SK-N-SH (cell line): ENCODE measurements around the gene PPP1R9A. TPM values are rescaled to one million over a fixed set of nuclear protein-coding genes. Genes with fewer than 3 reads are reported as not detected.

Experiments used
- CTCF ChIA-PET: fragments of 300-600, 350-600 bp; formaldehyde crosslinking; extraction: SDS; loops from one replicate; lab custom pipeline; 2021; lab: Yijun Ruan, JAX
- POLR2A ChIA-PET: fragments of 350-600 bp; sonication (Branson Sonifier 250); formaldehyde crosslinking; extraction: SDS; loops from one replicate; lab custom pipeline; 2020; ENCODE audit warnings: antibody characterized with exemption, inconsistent platforms; lab: Yijun Ruan, JAX
- DNase-seq: peaks from one replicate; pipeline ENCODE4 v3.0.0; 2012
- H2AFZ ChIP-seq: fragments of 200-600 bp; sonication (generic); 2 replicates; pipeline ENCODE4 v1.8.1; 2016; ENCODE audit warnings: antibody characterized with exemption, mild to moderate bottlenecking, low read depth
- H3F3A ChIP-seq: fragments of 200-600 bp; sonication (generic); replicated peaks from 2 replicates; pipeline ENCODE3; 2016; ENCODE audit warnings: antibody characterized with exemption, mild to moderate bottlenecking; ENCODE audit not compliant: insufficient read depth
- H3K27ac ChIP-seq, 2 experiments: fragments of 200-500 bp in 1 of 2; fragments of 200-600 bp in 1 of 2; sonication (Bioruptor generic) in 1 of 2; sonication (generic), shearing (Covaris generic) in 1 of 2; 2 replicates each; pipeline versions ENCODE4 v1.5.1 to v1.6.1; 2014 to 2016; ENCODE audit warnings: low read depth in 2 of 2, inconsistent platforms in 1 of 2, low read length in 1 of 2, mild to moderate bottlenecking in 1 of 2, mixed read lengths in 1 of 2
- H3K27me3 ChIP-seq: fragments of 200-600 bp; sonication (generic), shearing (Covaris generic); 2 replicates; pipeline ENCODE4 v1.6.1; 2016; ENCODE audit warnings: mixed run types; ENCODE audit not compliant: insufficient read depth
- H3K36me3 ChIP-seq, 2 experiments: fragments of 200-500 bp in 1 of 2; fragments of 200-600 bp in 1 of 2; sonication (Bioruptor generic) in 1 of 2; sonication (generic) in 1 of 2; replicated peaks in 1 of 2; 2 replicates each; pipeline versions ENCODE3 to v1.5.1; 2014 to 2016; ENCODE audit warnings: low read length in 1 of 2, mild to moderate bottlenecking in 1 of 2; ENCODE audit not compliant: insufficient read depth in 2 of 2, control insufficient read depth in 1 of 2
- H3K4me1 ChIP-seq, 2 experiments: fragments of 200-500 bp in 1 of 2; fragments of 200-600 bp in 1 of 2; sonication (Bioruptor generic) in 1 of 2; sonication (generic), shearing (Covaris generic) in 1 of 2; 2 replicates each; pipeline versions ENCODE4 v1.5.1 to v1.6.1; 2014 to 2016; ENCODE audit warnings: low read depth in 1 of 2, low read length in 1 of 2, mixed run types in 1 of 2; ENCODE audit not compliant: insufficient read depth in 2 of 2, control insufficient read depth in 1 of 2
- H3K4me2 ChIP-seq: fragments of 200-600 bp; sonication (generic), shearing (Covaris generic); 2 replicates; pipeline ENCODE4 v1.6.1; 2017; ENCODE audit warnings: mixed run types
- H3K4me3 ChIP-seq, 2 experiments: fragments of 200-500 bp in 1 of 2; fragments of 200-600 bp in 1 of 2; sonication (Bioruptor generic) in 1 of 2; sonication (generic), shearing (Covaris generic) in 1 of 2; 2 replicates each; pipeline versions ENCODE4 v1.5.1 to v1.8.1; 2014 to 2016; ENCODE audit warnings: low read depth in 2 of 2, inconsistent platforms in 1 of 2, low read length in 1 of 2, mild to moderate bottlenecking in 1 of 2, mixed read lengths in 1 of 2, moderate library complexity in 1 of 2
- H3K79me2 ChIP-seq: fragments of 200-600 bp; sonication (generic); 2 replicates; pipeline ENCODE4 v1.8.1; 2017; ENCODE audit warnings: mild to moderate bottlenecking; ENCODE audit not compliant: insufficient read depth
- H3K9ac ChIP-seq: fragments of 200-600 bp; sonication (generic); 2 replicates; pipeline ENCODE4 v1.6.1; 2017; ENCODE audit warnings: mixed run types
- H3K9me2 ChIP-seq: fragments of 200-600 bp; sonication (generic); 2 replicates; pipeline ENCODE4 v1.6.1; 2017; ENCODE audit warnings: mixed run types
- H3K9me3 ChIP-seq: fragments of 200-600 bp; sonication (generic); 2 replicates; pipeline ENCODE4 v1.6.1; 2017; ENCODE audit warnings: mixed run types, mild to moderate bottlenecking, moderate library complexity
- H4K20me1 ChIP-seq: fragments of 200-600 bp; sonication (generic); 2 replicates; pipeline ENCODE4 v1.6.1; 2017; ENCODE audit warnings: mild to moderate bottlenecking, mixed run types; ENCODE audit not compliant: insufficient read depth
- EP300 ChIP-seq, 2 experiments: IDR thresholded peaks; 2 replicates each; pipeline versions ENCODE4 v1.4.0 to v1.6.1; 2012; ENCODE audit warnings: borderline replicate concordance in 1 of 2, low read depth in 1 of 2, low read length in 1 of 2
- FOSL2 ChIP-seq: IDR thresholded peaks from 2 replicates; pipeline ENCODE4 v1.4.0; 2012; ENCODE audit warnings: low read depth, mild to moderate bottlenecking, moderate library complexity, borderline replicate concordance
- FOXM1 ChIP-seq: IDR thresholded peaks from 2 replicates; pipeline ENCODE4 v1.4.0; 2012; ENCODE audit warnings: low read depth, mild to moderate bottlenecking
- JUND ChIP-seq: IDR thresholded peaks from 2 replicates; pipeline ENCODE4 v1.4.0; 2012
- NRF1 ChIP-seq: IDR thresholded peaks from 2 replicates; pipeline ENCODE4 v1.6.1; 2012; ENCODE audit warnings: low read depth, mild to moderate bottlenecking, low read length
- SIN3A ChIP-seq: IDR thresholded peaks from 2 replicates; pipeline ENCODE4 v1.6.1; 2012; ENCODE audit warnings: low read depth, mild to moderate bottlenecking, low read length, moderate library complexity, borderline replicate concordance
- SMC3 ChIP-seq: IDR thresholded peaks from 2 replicates; pipeline ENCODE4 v1.6.1; 2012; ENCODE audit warnings: low read depth, low read length, improper control_type of control experiment
- TAF1 ChIP-seq: IDR thresholded peaks from 2 replicates; pipeline ENCODE4 v1.6.1; 2012; ENCODE audit warnings: low read depth, mild to moderate bottlenecking, low read length, moderate library complexity, borderline replicate concordance
- WGBS: methylation state at CpG from one replicate; pipeline ENCODE4 v1.1.6; 2017; ENCODE audit warnings: low lambda C conversion rate; 5-methylcytosine and 5-hydroxymethylcytosine counted together
- polyA plus RNA-seq, 3 experiments: library from polyadenylated mRNA; depleted of rRNA; stranded (reverse); fragments of >200 nt; gene quantifications; 2 replicates each; pipeline ENCODE4 v1.2.3, GENCODE V29; 2012
- TF ChIP-seq, protein P1 (sequence below): fragments of 150-350 bp; IDR thresholded peaks from 2 replicates; pipeline ENCODE4 v1.6.1; 2017; ENCODE audit warnings: antibody characterized with exemption, low read length, low read depth, borderline replicate concordance
- TF ChIP-seq, protein P2 (sequence below): IDR thresholded peaks from 2 replicates; pipeline ENCODE4; 2012

Gene PPP1R9A
- polyA plus RNA-seq, 1 of the 3 experiments (the other 2 are of a cell fraction): 0.30 TPM

DNA sequence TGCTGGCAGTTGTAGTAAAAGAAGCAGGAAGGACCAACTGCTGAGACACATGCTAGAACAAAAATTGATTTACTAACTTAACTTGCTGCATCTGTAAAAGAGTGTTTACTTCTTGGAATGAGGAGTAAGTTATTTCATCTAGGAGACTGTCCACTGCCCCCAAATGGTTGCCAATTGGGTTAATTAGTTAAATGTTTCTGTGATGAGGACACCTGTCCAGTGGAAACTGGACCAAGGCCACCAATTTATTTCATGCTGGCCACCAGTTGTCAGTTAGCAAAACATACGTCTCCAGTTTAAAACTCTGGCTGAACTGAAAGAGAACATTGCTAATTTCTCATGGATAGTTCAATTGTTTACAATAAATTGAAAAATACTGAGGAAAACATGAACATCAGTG lies 191.7 kb downstream of the PPP1R9A start (continued):
- TF ChIP-seq EP300 (IDR thresholded peaks at IDR 0.05; ENCODE audit: borderline replicate concordance in 1 of 2, low read depth in 1 of 2, low read length in 1 of 2): no peak

DNA sequence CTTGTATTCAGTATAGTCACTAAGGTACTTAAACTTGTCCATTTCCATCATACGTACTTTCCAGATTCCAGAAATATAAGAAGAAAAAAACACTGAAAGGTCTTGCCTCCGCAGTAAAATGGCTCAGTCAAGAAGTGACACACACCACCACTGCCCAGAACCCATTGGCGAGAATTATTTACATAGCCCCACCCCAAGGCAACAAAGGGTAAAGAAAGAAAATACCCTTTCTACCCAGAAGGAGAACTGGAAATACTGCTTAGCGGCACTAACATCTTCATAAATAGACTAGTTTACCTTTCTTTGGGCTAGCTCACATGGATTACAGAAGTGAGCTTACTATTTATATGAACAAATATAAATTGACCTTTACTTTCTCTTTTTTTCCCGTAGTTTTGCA lies 194.0 kb downstream of the PPP1R9A start:
- no peak overlapping the region for H3K4me3 ChIP-seq
- POLR2A ChIA-PET: no interaction called here
- no peaks in the 10 kb centered on the region for H3K36me3 ChIP-seq
- CTCF ChIA-PET: no interaction called here
- no peak overlapping the region for H3K9ac ChIP-seq
- DNase-seq: no peak
- H3K4me2 ChIP-seq: no peak overlapping the region
- H2AFZ ChIP-seq: no peak overlapping the region
- no peaks in the 10 kb centered on the region for H3K79me2 ChIP-seq
- no peaks in the 10 kb centered on the region for H3K27me3 ChIP-seq
- no peaks in the 10 kb centered on the region for H4K20me1 ChIP-seq
- H3K9me3 ChIP-seq: no peaks in the 10 kb centered on the region
- no peaks in the 10 kb centered on the region for H3F3A ChIP-seq
- no peaks in the 10 kb centered on the region for H3K9me2 ChIP-seq
- 54% methylated on average over 5 of the region's 5 CpGs for WGBS
- no peak for TF ChIP-seq NRF1
- TF ChIP-seq FOSL2: no peak
- H3K27ac ChIP-seq: no peak overlapping the region
- no peaks in the 10 kb centered on the region for H3K4me1 ChIP-seq

DNA sequence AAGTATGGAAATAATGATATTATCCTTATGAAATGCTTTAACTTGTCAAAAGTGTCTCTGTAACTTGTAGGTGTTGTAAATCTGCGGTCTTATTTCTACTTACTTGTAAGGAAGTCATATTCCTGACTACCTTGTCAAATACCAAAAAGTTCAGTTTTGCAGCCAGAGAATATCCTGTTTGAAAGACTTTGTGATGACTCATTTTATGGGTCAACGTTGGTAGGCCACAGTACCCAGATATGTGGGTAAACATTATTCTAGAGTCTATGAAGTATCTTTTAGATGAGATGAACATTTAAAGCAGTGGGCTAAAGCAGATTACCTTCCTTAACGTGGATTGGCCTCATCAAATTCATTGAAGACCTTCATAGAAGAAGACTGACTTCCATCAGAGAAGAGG lies 195.3 kb downstream of the PPP1R9A start:
- 0 out of 2 replicates have a peak, but pooled peaks cover 1% of the 10 kb centered on the region for H3K9me2 ChIP-seq
- no peak overlapping the region for H3K4me2 ChIP-seq
- H3F3A ChIP-seq: no peaks in the 10 kb centered on the region
- H3K27ac ChIP-seq: no peak overlapping the region
- POLR2A ChIA-PET: no interaction called here
- H3K36me3 ChIP-seq: no peaks in the 10 kb centered on the region
- 37% methylated on average over 3 of the region's 3 CpGs for WGBS
- no peaks in the 10 kb centered on the region for H3K79me2 ChIP-seq
- H4K20me1 ChIP-seq: no peaks in the 10 kb centered on the region
- H3K4me1 ChIP-seq: no peaks in the 10 kb centered on the region
- H2AFZ ChIP-seq: no peak overlapping the region
- H3K4me3 ChIP-seq: no peak overlapping the region
- no peak for TF ChIP-seq SIN3A
- no peak for TF ChIP-seq JUND
- CTCF ChIA-PET: interaction anchor here (1.1 kb wide), 1 partner anchor 20 kb away, joined by 3 read pairs; no protein-coding TSS in a partner anchor
- no peaks in the 10 kb centered on the region for H3K9me3 ChIP-seq
- no peak overlapping the region for H3K9ac ChIP-seq
- H3K27me3 ChIP-seq: no peaks in the 10 kb centered on the region
- no peak for DNase-seq

DNA sequence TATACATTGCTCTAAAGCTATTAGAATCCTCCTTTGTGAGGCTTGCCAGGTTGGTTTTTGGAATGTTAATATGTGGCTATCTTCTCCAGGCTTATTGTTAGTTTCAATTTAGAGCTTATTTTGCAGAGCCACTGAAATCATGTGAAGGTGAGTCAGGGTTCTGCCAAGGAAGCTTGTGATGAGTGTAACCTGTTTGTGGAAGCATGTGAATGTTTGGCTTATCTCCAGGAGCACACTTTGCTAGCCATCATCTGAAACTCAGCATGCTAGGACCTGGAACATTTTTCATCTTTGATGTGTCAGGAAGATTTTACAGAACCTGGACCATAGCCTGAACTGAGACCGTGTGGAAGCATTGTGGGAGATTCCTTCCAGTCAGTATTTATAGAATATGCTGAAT lies 197.3 kb downstream of the PPP1R9A start:
- 8% methylated on average over 1 of the region's 1 CpG for WGBS
- Histone ChIP-seq H3K4me2 (no peak overlapping the region), H3K9me2 (0 out of 2 replicates have a peak, but pooled peaks cover 5% of the 10 kb centered on the region)
- TF ChIP-seq FOXM1 (no peak), TAF1 (no peak), EP300 (IDR thresholded peaks at IDR 0.05; ENCODE audit: borderline replicate concordance in 1 of 2, low read depth in 1 of 2, low read length in 1 of 2) (0 out of 4 replicates have a peak, but pooled peaks of 1 of the 2 experiments have one; percentile 25), SMC3 (no peak)
- TF ChIP-seq, protein P1, sequence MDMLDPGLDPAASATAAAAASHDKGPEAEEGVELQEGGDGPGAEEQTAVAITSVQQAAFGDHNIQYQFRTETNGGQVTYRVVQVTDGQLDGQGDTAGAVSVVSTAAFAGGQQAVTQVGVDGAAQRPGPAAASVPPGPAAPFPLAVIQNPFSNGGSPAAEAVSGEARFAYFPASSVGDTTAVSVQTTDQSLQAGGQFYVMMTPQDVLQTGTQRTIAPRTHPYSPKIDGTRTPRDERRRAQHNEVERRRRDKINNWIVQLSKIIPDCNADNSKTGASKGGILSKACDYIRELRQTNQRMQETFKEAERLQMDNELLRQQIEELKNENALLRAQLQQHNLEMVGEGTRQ: no peak
- TF ChIP-seq, protein P2, sequence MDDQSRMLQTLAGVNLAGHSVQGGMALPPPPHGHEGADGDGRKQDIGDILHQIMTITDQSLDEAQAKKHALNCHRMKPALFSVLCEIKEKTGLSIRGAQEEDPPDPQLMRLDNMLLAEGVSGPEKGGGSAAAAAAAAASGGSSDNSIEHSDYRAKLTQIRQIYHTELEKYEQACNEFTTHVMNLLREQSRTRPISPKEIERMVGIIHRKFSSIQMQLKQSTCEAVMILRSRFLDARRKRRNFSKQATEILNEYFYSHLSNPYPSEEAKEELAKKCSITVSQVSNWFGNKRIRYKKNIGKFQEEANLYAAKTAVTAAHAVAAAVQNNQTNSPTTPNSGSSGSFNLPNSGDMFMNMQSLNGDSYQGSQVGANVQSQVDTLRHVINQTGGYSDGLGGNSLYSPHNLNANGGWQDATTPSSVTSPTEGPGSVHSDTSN: peak; percentile 24; the same call in 1 of the 2 replicates
- TF ChIP-seq, all 33 proteins: peak for 2
- no peak for DNase-seq
- H3K4me1 ChIP-seq: no peaks in the 10 kb centered on the region
- no peaks in the 10 kb centered on the region for H3K79me2 ChIP-seq
- no peaks in the 10 kb centered on the region for H3K27me3 ChIP-seq
- H2AFZ ChIP-seq: no peak overlapping the region
- no peaks in the 10 kb centered on the region for H3F3A ChIP-seq
- H3K36me3 ChIP-seq: no peaks in the 10 kb centered on the region
- ChIA-PET POLR2A (no interaction called here), CTCF (interaction anchor here (1.3 kb wide), 1 partner anchor 302 kb away, joined by 3 read pairs; no protein-coding TSS in a partner anchor)
- H3K27ac ChIP-seq: no peak overlapping the region; a peak in 1 of 4 replicates
- H3K9ac ChIP-seq: no peak overlapping the region
- H3K9me3 ChIP-seq: no peaks in the 10 kb centered on the region
- no peak overlapping the region for H3K4me3 ChIP-seq
- H4K20me1 ChIP-seq: no peaks in the 10 kb centered on the region
